Neutrophil (primary cell): ENCODE data around the gene PRPS2.

Experiments used
- H3K27ac ChIP-seq: fragments of 200-600 bp; sonication (generic); 2 replicates; pipeline ENCODE4 v1.5.1; 2016; ENCODE audit warnings: mild to moderate bottlenecking, moderate library complexity
- H3K27me3 ChIP-seq: fragments of 200-600 bp; sonication (generic); 2 replicates; pipeline ENCODE4 v1.6.0; 2016; ENCODE audit warnings: mild to moderate bottlenecking
- H3K36me3 ChIP-seq: fragments of 200-600 bp; sonication (generic); 2 replicates; pipeline ENCODE4 v1.5.1; 2017
- H3K4me1 ChIP-seq, 2 experiments: fragments of 200-600 bp in 1 of 2; sonication (generic) in 1 of 2; 1 replicate in 1 of 2; 2 replicates in 1 of 2; pipeline versions ENCODE4 v1.5.1 to v1.6.1; 2013 to 2016; ENCODE audit warnings: low read depth in 1 of 2, low read length in 1 of 2, mild to moderate bottlenecking in 1 of 2, moderate library complexity in 1 of 2; ENCODE audit not compliant: control insufficient read depth in 1 of 2, insufficient read depth in 1 of 2
- H3K4me3 ChIP-seq, 2 experiments: fragments of 200-600 bp in 1 of 2; sonication (generic) in 1 of 2; 1 replicate in 1 of 2; 2 replicates in 1 of 2; pipeline ENCODE4 v1.5.1; 2013 to 2016; ENCODE audit warnings: low read depth in 1 of 2, low read length in 1 of 2, mild to moderate bottlenecking in 1 of 2, moderate library complexity in 1 of 2
- H3K9me3 ChIP-seq: fragments of 200-600 bp; sonication (generic); 2 replicates; pipeline ENCODE4 v1.5.1; 2016
- TF ChIP-seq, protein P1 (sequence below): fragments of 200-600 bp; sonication (generic); IDR thresholded peaks from 2 replicates; pipeline ENCODE4 v1.5.1; 2016; ENCODE audit warnings: antibody characterized with exemption

PRPS2 gene

DNA sequence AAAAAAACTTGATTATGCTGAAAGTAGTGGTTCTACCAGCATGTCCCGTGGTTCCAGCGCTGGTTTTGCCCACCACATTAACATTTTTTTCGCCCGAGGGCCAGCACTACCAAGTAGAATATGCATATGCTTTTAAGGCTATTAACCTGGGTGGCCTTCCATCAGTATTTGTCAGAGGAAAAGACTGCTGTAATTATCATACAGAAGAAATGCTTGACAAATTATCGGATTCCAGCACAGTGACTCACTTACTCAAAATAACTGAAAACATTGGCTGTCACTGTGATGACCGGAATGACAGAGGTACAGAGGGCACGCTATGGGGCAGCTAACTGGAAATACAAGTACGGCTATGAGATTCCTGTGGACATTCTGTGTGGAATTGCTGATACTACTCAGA is 34.6 kb downstream of the PRPS2 start:
- no peaks in the 10 kb centered on the region for H3K4me1 ChIP-seq

DNA sequence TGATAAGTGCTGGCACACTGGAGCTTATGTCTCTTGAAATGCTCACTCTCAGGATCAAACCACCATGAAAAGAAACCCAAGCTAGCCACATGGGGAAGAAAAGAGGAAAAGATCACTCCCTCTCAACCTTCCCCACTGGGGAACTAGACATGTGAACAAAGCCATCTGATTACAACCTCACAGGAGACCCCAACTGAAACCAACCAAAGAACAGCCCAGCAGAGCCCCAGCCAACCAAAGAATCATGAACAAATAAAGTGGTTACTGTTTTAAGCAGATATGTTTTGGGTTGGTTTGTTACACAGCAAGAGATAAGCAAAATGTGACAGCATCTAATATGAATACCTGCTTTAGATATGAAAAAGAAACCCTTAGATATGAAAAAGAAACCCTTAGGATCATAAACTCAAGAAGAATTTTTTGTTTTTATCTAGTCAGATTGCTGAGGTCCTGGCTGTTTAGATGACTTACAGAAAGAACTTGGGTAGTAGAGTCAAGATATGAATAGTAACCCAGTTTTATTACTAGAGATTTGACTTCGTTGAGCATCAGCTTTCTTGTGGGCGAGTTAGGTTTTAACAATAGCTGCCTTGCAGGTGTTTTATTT is 52.0 kb downstream of the PRPS2 start:
- H3K4me3 ChIP-seq = no peak overlapping the region
- H3K9me3 ChIP-seq = no peaks in the 10 kb centered on the region
- no peaks in the 10 kb centered on the region for H3K27me3 ChIP-seq
- no peaks in the 10 kb centered on the region for H3K36me3 ChIP-seq
- TF ChIP-seq, protein P1, sequence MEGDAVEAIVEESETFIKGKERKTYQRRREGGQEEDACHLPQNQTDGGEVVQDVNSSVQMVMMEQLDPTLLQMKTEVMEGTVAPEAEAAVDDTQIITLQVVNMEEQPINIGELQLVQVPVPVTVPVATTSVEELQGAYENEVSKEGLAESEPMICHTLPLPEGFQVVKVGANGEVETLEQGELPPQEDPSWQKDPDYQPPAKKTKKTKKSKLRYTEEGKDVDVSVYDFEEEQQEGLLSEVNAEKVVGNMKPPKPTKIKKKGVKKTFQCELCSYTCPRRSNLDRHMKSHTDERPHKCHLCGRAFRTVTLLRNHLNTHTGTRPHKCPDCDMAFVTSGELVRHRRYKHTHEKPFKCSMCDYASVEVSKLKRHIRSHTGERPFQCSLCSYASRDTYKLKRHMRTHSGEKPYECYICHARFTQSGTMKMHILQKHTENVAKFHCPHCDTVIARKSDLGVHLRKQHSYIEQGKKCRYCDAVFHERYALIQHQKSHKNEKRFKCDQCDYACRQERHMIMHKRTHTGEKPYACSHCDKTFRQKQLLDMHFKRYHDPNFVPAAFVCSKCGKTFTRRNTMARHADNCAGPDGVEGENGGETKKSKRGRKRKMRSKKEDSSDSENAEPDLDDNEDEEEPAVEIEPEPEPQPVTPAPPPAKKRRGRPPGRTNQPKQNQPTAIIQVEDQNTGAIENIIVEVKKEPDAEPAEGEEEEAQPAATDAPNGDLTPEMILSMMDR = no peak
- H3K27ac ChIP-seq = no peak overlapping the region
- no peaks in the 10 kb centered on the region for H3K4me1 ChIP-seq

More for the DNA sequence above, 34.6 kb downstream of the PRPS2 start:
- H3K27me3 ChIP-seq = no peaks in the 10 kb centered on the region
- no peaks in the 10 kb centered on the region for H3K36me3 ChIP-seq
- H3K4me3 ChIP-seq = no peak overlapping the region
- no peaks in the 10 kb centered on the region for H3K9me3 ChIP-seq
- no peak overlapping the region for H3K27ac ChIP-seq
- TF ChIP-seq, protein P1 = no peak

DNA sequence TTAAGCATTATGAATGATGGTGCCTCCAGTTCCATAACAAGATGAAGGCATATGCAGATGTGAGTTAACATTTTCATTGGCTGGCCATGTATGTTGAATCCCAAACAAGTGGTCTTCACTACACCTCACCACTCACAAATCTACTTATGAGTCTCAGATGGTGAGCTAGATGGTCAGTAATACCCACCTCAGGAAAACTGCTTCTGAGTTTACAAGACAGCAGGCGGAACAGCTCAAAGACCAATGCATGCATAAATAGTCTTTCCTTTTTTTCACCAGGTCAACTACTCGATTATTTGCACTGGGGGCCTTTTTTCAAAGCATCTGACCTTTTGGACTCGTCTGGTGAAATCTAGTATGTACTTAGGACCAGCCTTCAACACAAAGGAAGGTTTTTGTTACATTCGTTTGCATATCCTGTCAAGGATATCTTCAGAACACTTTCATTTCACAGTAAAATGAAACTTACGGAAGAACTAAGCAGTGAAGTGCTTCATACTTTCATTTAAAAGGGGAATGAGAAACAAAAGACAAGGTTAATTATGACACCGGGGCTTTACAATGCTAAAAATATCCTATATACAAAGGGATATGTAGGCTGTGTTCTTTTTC is 52.6 kb downstream of the PRPS2 start:
- TF ChIP-seq, protein P1 = no peak
- H3K4me1 ChIP-seq = no peaks in the 10 kb centered on the region
- no peak overlapping the region for H3K27ac ChIP-seq
- no peak overlapping the region for H3K4me3 ChIP-seq
- H3K36me3 ChIP-seq = no peaks in the 10 kb centered on the region
- no peaks in the 10 kb centered on the region for H3K9me3 ChIP-seq
- H3K27me3 ChIP-seq = no peaks in the 10 kb centered on the region

DNA sequence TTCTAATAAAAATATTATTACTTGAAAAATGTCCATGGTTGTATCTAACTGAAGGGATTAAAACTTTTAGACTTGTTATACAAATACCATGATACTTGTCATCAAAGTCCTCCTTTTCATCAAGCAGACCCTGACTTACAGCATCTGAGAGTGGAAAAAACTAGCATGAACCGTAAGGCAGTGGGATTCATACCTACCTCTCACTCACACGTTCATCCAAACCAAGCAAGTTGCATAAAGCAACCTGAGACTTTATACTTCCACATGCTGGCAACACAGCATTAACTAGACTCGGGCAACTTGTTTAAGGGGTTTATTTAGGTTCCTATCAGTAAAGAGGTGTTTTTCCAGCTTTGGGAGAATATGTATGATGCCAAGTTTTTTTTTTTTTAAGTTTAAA is 53.1 kb downstream of the PRPS2 start:
- no peaks in the 10 kb centered on the region for H3K27me3 ChIP-seq
- TF ChIP-seq, protein P1 = no peak
- no peaks in the 10 kb centered on the region for H3K9me3 ChIP-seq
- no peaks in the 10 kb centered on the region for H3K36me3 ChIP-seq
- H3K4me3 ChIP-seq = no peak overlapping the region
- no peaks in the 10 kb centered on the region for H3K4me1 ChIP-seq
- no peak overlapping the region for H3K27ac ChIP-seq

DNA sequence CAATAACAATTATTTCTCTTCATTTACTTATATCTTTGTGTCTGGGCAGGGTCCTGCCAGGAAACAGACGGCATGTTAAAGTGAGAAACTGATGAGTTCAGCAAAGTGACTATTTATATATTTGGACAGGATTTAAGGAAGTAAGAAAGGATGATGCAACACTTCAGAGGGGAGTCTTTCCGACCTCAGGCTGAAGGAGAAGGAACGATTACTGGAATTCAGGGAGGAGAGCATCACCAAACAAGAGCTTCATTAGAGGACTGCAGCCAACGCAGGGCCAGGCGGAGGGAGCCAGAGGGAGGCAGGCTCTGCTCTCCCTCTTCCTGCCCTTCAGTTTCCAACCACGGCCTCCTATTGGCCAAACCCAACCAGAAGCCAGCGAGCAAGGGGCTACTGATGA is 74.1 kb downstream of the PRPS2 start:
- no peaks in the 10 kb centered on the region for H3K9me3 ChIP-seq
- TF ChIP-seq, protein P1 = no peak
- H3K27ac ChIP-seq = no peak overlapping the region
- no peaks in the 10 kb centered on the region for H3K27me3 ChIP-seq
- no peaks in the 10 kb centered on the region for H3K36me3 ChIP-seq
- H3K4me1 ChIP-seq = peaks cover 10 to 15% of the 10 kb centered on the region in 2 experiments
- no peak overlapping the region for H3K4me3 ChIP-seq
